GM21576 (cell line): Measurements from ENCODE around the gene SCUBE2.
"Not testable (repeated sequence)": the region's sequence is repeated elsewhere in the genome, so short reads cannot be mapped to it uniquely, and the experiment has no call there.

Source experiments
- ATAC-seq: cut with Tn5 transposase; IDR thresholded peaks from one replicate; pipeline ENCODE4 v1.9.1; 2021; ENCODE audit warnings: mild to moderate bottlenecking, moderate library complexity; ENCODE audit not compliant: unreplicated experiment

SCUBE2 gene

GRCh38 chr11:9109858-9110731 is 18.7 kb upstream of the SCUBE2 start:
- no peak for ATAC-seq

- ATAC-seq, result no peak
Observed at GRCh38 chr11:9104580-9104979, 13.2 kb upstream of the SCUBE2 start.

GRCh38 chr11:9103542-9104276 is 12.3 kb upstream of the SCUBE2 start:
- ATAC-seq, result no peak

- no peak for ATAC-seq
Observed at GRCh38 chr11:9099617-9100016, 8.2 kb upstream of the SCUBE2 start.

GRCh38 chr11:9098455-9098854 is 7.1 kb upstream of the SCUBE2 start:
- not testable (repeated sequence) for ATAC-seq

GRCh38 chr11:9097186-9097943 is 6.0 kb upstream of the SCUBE2 start:
- not testable (repeated sequence) for ATAC-seq

- ATAC-seq, result no peak
Observed at GRCh38 chr11:9096427-9096826, 5.0 kb upstream of the SCUBE2 start.

GRCh38 chr11:9095421-9095820 is 4.0 kb upstream of the SCUBE2 start:
- no peak for ATAC-seq

GRCh38 chr11:9094420-9094819 is 3.0 kb upstream of the SCUBE2 start:
- ATAC-seq, result no peak

GRCh38 chr11:9092853-9093778 is 1.7 kb upstream of the SCUBE2 start:
- no peak for ATAC-seq

- ATAC-seq, result no peak
Observed at GRCh38 chr11:9092072-9092471, 673 bp upstream of the SCUBE2 start.

- no peak for ATAC-seq
Observed at GRCh38 chr11:9090488-9091043, 833 bp downstream of the SCUBE2 start.

- ATAC-seq, result no peak
Observed at GRCh38 chr11:9089636-9090035, 1.8 kb downstream of the SCUBE2 start.

- no peak for ATAC-seq
Observed at GRCh38 chr11:9089061-9089460, 2.3 kb downstream of the SCUBE2 start.

GRCh38 chr11:9082575-9082974 is 8.8 kb downstream of the SCUBE2 start:
- no peak for ATAC-seq

- no peak for ATAC-seq
Observed at GRCh38 chr11:9081153-9081552, 10.2 kb downstream of the SCUBE2 start.

GRCh38 chr11:9078113-9079086 is 13.0 kb downstream of the SCUBE2 start:
- no peak for ATAC-seq

- no peak for ATAC-seq
Observed at GRCh38 chr11:9077164-9077563, 14.2 kb downstream of the SCUBE2 start.

GRCh38 chr11:9076661-9077060 is 14.7 kb downstream of the SCUBE2 start:
- no peak for ATAC-seq
